GM19438 (cell line): ENCODE data around the gene NPAS3.

Experiments used
- ATAC-seq: cut with Tn5 transposase; IDR thresholded peaks from one replicate; pipeline ENCODE4 v1.9.1; 2021; ENCODE audit warnings: low read depth; ENCODE audit not compliant: unreplicated experiment

The NPAS3 gene

GRCh38 chr14:33563901-33564197 lies 625.2 kb downstream of the NPAS3 start:
- no peak for ATAC-seq

GRCh38 chr14:33564774-33565630 lies 626.3 kb downstream of the NPAS3 start:
- peak; percentile 72 for ATAC-seq

DNA sequence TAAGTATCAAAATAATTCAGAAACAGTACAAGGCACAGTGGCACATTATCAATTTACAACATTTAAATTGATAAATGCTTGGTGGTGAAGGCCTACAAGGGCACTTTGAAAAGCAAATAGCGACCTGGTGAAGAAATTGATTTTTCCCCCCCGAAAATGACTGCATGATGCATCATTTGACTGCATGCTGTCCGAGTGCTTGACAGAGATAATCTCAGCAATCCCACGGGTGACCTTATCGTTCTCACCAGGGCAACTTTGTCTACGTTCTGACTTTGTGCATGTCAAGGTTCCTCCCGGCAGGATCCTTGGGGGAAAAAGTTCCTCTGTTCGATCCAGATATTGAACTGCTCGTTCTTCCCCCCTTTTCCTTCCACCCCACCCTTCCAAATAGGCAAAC lies 627.4 kb downstream of the NPAS3 start:
- no peak for ATAC-seq

DNA sequence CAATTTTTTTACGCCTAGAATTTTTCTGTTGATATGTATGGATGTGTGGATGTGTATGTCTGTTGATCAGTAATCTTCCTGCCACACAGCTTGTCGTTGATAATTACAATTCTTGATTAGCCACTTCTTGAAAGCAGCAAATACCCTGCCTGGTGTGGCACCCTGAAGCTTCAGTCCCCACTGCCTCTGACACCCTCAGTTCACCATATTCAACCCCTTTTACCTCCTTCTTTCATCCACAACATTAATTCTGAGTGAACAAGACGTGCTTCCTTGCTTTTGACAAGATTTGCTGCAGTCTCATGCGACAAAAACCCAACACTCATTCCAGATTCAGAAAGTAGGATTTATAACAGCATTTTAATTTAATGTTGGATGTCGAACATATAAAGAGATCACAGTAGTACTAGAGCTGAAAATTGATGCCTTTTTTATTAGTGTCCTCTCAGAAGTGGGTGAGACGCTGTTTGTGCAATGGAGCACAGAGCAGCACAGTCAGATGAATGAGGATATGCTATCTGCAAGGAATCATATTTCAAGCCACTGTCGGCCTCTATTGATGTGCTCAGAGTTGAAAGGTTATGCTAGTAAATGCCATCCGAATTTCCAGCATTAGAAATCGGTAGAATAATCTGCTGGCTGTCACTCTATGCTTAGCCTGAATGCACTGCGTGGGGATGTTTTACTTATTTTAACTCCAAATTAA lies 628.5 kb downstream of the NPAS3 start:
- no peak for ATAC-seq

GRCh38 chr14:33567731-33568130 lies 629.1 kb downstream of the NPAS3 start:
- ATAC-seq, result no peak

DNA sequence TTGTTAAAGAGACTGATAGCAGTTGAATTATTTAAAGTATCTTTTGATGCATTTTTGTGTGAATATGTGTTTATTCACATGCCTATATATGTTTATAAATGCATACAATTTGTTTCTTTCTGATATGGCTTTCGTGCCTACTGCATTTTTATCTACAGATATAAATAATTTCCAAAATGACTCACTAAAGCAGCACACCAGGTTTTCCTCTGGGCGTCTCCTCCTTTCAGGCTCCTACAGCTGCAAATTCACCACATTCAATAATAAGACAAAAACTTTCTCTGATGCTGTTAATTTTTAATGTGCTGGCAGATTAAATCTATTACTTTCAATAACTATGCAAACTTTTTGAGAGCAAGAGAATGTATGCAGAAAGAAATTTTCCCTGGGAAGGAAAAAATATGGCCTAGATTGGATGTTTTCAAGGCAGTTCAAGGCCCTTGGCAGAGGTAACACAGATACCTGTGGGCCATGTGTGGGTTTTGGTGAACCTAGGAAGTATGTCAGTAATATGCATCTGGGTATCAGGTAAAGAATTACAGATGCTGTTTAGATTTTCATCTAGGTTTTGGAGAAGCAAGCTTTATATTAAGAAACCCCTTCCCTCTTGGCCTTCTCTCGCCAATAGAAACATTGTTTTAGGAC lies 630.4 kb downstream of the NPAS3 start:
- no peak for ATAC-seq

DNA sequence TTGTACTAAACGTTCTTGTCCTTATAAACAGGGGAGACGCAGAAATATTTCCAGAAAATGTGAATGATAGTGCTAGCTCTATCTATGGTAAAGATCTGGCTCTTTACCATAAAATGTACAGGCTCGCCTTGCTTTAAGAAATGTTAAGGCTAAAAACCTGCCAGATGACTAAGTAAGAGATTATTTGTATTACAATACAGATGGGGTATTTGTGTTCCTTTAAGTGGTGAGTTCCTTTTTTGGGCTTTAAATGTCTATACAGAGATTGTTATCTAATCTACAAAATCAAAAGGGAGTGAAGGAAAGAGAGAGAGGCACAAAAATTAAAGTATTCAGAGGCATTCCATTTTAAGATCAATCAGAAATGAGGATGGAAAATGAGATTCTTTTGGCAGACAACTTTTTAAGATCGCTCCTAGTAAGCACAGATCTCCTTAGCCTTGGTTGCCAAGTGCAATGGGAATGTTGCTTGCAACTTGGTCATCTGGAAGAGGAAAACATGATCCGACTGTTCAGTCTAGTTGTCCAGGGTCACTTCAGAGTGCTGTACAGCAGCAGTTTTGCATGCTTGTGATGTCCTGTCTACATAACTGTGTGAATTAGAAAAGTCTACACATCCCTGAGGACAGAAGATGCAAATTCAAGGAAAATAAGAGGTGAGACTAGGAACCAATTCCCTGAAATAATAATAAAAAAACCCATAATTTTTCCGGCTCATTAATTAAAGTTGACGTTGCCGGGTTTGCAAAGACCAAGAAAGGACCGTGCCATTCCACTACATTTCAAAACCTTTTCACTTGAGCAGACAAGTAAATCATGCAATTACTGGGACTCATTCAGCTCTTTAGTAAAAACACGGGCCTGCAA lies 631.4 kb downstream of the NPAS3 start:
- ATAC-seq, result no peak

DNA sequence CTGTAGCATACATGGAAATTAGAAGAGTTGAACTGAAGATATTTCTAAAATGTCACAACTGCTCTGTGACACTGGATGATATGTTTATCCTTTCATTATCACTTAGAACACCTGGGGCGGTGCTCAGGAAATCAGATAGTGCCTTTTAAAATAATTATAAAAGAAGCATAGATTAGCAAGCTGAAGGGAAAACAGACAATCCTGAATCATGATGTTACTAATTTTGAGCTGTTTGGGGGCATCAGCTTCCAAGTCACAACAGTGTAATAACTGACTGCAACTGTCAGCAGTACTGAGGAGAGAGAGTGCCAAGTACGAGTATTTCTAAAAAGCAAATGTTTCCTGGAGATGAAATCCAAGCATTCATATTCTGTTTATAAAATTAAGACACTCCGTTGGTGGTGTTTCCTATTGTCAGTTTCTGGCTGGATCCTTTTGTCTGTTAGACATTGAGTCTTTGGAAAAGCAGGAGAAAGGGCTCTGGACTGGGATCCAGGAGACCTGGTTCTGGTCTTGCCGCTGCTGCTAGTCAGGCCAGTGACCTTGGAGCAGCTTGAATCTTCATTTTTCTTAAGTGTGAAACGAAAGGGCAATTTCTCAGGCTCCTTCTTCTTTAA lies 632.1 kb downstream of the NPAS3 start:
- no peak for ATAC-seq

- ATAC-seq, result no peak
These were observed 634.7 kb downstream of the NPAS3 start for GRCh38 chr14:33573301-33573880.

GRCh38 chr14:33576014-33576413 lies 637.3 kb downstream of the NPAS3 start:
- no peak for ATAC-seq

GRCh38 chr14:33578461-33579216 lies 640.0 kb downstream of the NPAS3 start:
- ATAC-seq, result no peak

DNA sequence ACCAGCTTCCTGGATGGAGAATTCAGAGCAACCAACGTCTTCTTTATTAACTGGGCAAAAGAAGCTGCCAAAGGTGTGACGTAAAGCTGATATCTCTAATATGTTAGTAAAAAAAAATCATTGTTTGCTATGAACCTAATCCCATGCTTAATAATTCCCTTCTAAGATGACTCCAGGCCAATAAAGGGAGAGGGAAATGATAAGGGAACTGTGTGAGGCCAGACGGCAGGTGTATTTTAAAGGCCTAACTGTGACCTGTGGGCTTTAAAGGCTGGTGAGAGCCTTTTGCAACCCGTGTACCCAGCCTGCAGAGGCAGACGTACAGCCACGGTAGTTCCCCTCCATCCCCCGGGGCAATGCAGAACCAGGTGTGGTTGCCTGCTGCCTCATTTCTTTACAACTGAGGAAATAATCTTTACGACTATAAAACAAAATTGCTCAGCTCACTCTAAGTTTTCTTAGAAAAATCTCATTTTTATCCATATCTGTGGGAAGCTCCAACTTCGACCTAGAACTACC lies 641.6 kb downstream of the NPAS3 start:
- ATAC-seq, result no peak

DNA sequence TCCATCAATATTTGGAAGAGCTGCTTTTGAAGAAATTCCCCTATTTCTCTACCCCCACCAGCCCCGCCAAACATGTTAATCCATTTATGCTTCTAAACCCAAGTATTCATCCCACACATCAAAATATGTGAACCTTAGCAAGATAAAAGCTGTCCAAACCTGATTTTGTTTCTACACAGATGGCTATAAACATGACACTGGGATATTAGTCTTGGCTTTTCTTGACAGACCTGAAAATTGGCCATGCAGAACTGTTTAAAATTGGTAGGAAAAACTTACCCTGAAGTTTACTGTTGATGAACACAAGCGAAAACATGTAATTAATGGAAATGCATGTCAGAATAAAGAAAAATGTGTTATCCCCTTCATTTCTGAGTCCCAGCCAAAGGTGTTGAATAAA lies 642.2 kb downstream of the NPAS3 start:
- ATAC-seq, result no peak

DNA sequence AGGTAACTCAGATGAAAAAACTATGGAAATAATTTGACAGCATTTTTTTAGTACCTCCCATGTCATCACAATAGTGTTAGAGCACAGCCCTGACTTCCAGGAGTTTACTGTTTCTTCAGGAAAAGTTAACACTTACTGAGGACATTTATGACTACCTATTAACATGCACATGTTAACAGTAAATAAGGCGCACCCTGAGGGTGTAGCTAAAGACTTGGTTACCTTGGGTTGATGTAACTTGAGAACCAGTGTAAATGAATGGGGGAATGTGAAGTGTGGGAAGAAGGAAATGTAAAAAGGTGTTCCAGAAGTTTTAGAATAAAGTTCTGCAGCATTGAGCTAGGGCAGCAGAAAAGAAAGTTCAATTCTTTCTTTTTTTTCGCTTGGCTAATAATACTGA lies 646.0 kb downstream of the NPAS3 start:
- ATAC-seq, result no peak

GRCh38 chr14:33586806-33587205 lies 648.1 kb downstream of the NPAS3 start:
- no peak for ATAC-seq

- no peak for ATAC-seq
These were observed 649.1 kb downstream of the NPAS3 start for GRCh38 chr14:33587791-33588190.

DNA sequence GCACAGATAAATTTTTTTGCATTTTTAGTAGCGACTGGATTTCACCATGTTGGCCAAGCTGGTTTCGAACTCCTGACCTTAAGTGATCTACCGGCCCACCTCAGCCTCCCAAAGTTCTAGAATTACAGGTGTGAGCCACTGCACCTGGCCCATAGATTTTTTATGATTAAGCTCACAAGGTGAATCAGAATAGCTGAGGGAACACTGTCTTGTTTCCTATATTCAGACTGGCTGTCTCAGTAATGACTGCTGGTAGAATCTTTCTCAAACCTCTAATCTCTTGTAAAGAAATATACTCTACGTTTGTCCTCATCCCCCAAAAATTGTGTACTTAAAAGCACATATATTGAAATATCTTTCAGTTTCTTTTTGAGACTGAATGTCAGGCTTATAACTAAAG lies 650.1 kb downstream of the NPAS3 start:
- ATAC-seq, result no peak

DNA sequence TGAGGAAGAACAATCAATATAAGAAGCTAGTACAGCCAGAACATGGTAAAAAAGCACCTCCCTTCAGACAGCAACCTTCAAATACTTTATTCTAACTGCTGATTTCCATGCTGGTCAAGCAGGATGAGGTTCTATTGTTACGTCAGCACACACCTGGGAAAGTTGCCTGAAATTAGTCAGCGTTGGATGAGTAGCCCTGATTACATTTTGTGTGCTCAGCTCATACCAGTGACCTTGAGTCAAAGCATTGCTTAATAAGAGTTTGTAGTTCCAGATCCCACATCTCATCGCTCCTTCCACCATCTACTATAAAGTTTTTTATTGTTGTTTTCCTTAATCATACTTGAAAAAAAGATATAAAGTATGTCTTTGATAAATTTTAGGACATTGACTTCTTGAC lies 650.7 kb downstream of the NPAS3 start:
- ATAC-seq, result no peak
